T-helper 1 cell treated with Interleukin-12 subunit alpha and Interleukin-12 subunit beta and Interleukin-4 antibody, amounts not matched to agents 30 ng/mL and 1 ng/mL, for 36 hours (primary cell): ENCODE results near the gene GJC2. TPM values are rescaled to one million over a fixed set of nuclear protein-coding genes. Genes with fewer than 3 reads are reported as not detected.
"Not testable (repeated sequence)": the region's sequence is repeated elsewhere in the genome, so short reads cannot be mapped to it uniquely, and the experiment has no call there.

Experiments used
- intact Hi-C: fragments of 100-400 bp; cut with micrococcal nuclease; formaldehyde crosslinking; loops from one replicate; pipeline ENCODE4 v1.15.1; 2024
- total RNA-seq: library from RNA; stranded (reverse); gene quantifications from 2 replicates; pipeline ENCODE4 v1.2.3, GENCODE V29; 2022

Gene GJC2
- total RNA-seq, 1 donor from 2014 or later = 0.88 TPM

GRCh38 chr1:228181645-228182034 lies 31.9 kb downstream of the GJC2 start:
- intact Hi-C loops = no loop called here

GRCh38 chr1:228182296-228183030 lies 32.7 kb downstream of the GJC2 start:
- intact Hi-C loops = no loop called here

- intact Hi-C loops = no loop called here
These were observed 34.4 kb downstream of the GJC2 start for GRCh38 chr1:228184152-228184551.

GRCh38 chr1:228185641-228185965 lies 35.9 kb downstream of the GJC2 start:
- intact Hi-C loops = no loop called here

GRCh38 chr1:228188249-228188648 lies 38.5 kb downstream of the GJC2 start:
- intact Hi-C loops = not testable (repeated sequence)

GRCh38 chr1:228190182-228190581 lies 40.5 kb downstream of the GJC2 start:
- intact Hi-C loops = no loop called here

- intact Hi-C loops = no loop called here
These were observed 41.0 kb downstream of the GJC2 start for GRCh38 chr1:228190778-228191177.

- intact Hi-C loops = no loop called here
These were observed 44.7 kb downstream of the GJC2 start for GRCh38 chr1:228194436-228194835.

- intact Hi-C loops = no loop called here
These were observed 45.4 kb downstream of the GJC2 start for GRCh38 chr1:228194921-228195812.

- intact Hi-C loops = no loop called here
These were observed 47.9 kb downstream of the GJC2 start for GRCh38 chr1:228197555-228198147.

GRCh38 chr1:228198977-228199590 lies 49.4 kb downstream of the GJC2 start:
- intact Hi-C loops = no loop called here

- intact Hi-C loops = no loop called here
These were observed 55.2 kb downstream of the GJC2 start for GRCh38 chr1:228204958-228205357.

GRCh38 chr1:228205526-228206436 lies 56.1 kb downstream of the GJC2 start:
- intact Hi-C loops = no loop called here

GRCh38 chr1:228206582-228207351 lies 57.0 kb downstream of the GJC2 start:
- intact Hi-C loops = no loop called here

GRCh38 chr1:228207381-228207810 lies 57.7 kb downstream of the GJC2 start:
- intact Hi-C loops = no loop called here

- intact Hi-C loops = no loop called here
These were observed 58.4 kb downstream of the GJC2 start, which contains the start of gene OBSCN for GRCh38 chr1:228207851-228208821. Gene OBSCN (plus strand): TSS chr1:228208044. CDS start chr1:228211784, 3,740 bp downstream.

GRCh38 chr1:228208831-228209551 lies 59.3 kb downstream of the GJC2 start:
- intact Hi-C loops = no loop called here
